HepG2 (cell line): ENCODE results near the gene SEMA5B. TPM values are rescaled to one million over a fixed set of nuclear protein-coding genes. Genes with fewer than 3 reads are reported as not detected.

Source experiments
- ATAC-seq: fragments of 200-7000 bp; cut with Tn5 transposase; 3 replicates; pipeline ENCODE4 v1.9.1; 2020; ENCODE audit warnings: mild to moderate bottlenecking, moderate library complexity
- BruUV-seq: library from RNA; stranded (reverse); fragments of 400-500 nt; replicated peaks from 2 replicates; lab custom pipeline; 2021; lab: Mats Ljungman, UMichigan
- CTCF ChIA-PET: fragments of 300-600 bp; formaldehyde crosslinking; extraction: SDS; loops from one replicate; lab custom pipeline; 2021; ENCODE audit warnings: low total read pairs, inconsistent platforms, low intra/inter-chr PET ratio; lab: Yijun Ruan, JAX
- POLR2A ChIA-PET: fragments of 350-600 bp; sonication (Branson Sonifier 250); formaldehyde crosslinking; loops from one replicate; lab custom pipeline; 2020; ENCODE audit warnings: antibody characterized with exemption, inconsistent platforms; lab: Yijun Ruan, JAX
- DNase-seq: peaks from one replicate; pipeline ENCODE4 v3.0.0-alpha.2; 2015; ENCODE audit warnings: low spot score
- FAIRE-seq: peaks from 3 replicates; lab custom pipeline; 2011; peaks lifted over from hg19 to GRCh38; lab: Jason Lieb, UNC
- H2AFZ ChIP-seq: one replicate; pipeline ENCODE4 v1.6.1; 2011; ENCODE audit warnings: low read length, inconsistent platforms
- H3K27ac ChIP-seq: fragments of 300-600 bp; 3 replicates; pipeline ENCODE4 v1.8.0; 2011; ENCODE audit warnings: mixed run types, mild to moderate bottlenecking, mixed read lengths, low read length, inconsistent platforms; ENCODE audit not compliant: insufficient read depth; ENCODE audit errors: extremely low read length
- H3K27me3 ChIP-seq, 2 experiments: fragments of 200-600 bp in 1 of 2; 2 replicates in 1 of 2; 3 replicates in 1 of 2; pipeline versions ENCODE4 v1.6.0 to v1.8.0; 2011; ENCODE audit warnings: low read length in 2 of 2, mild to moderate bottlenecking in 2 of 2, moderate library complexity in 2 of 2, inconsistent platforms in 1 of 2; ENCODE audit not compliant: insufficient read depth in 2 of 2, control insufficient read depth in 1 of 2
- H3K36me3 ChIP-seq, 2 experiments: fragments of 200-600 bp in 1 of 2; replicated peaks in 1 of 2; 2 replicates in 1 of 2; 3 replicates in 1 of 2; pipeline versions ENCODE4 v1.5.1 to v1.8.0; 2011; ENCODE audit warnings: low read length in 2 of 2, inconsistent platforms in 1 of 2; ENCODE audit not compliant: insufficient read depth in 2 of 2, control insufficient read depth in 1 of 2
- H3K4me1 ChIP-seq: 2 replicates; pipeline ENCODE4 v1.5.1; 2012; ENCODE audit warnings: low read length, inconsistent platforms; ENCODE audit not compliant: insufficient read depth
- H3K4me2 ChIP-seq: 2 replicates; pipeline ENCODE4 v1.6.0; 2011; ENCODE audit warnings: low read depth, low read length, inconsistent platforms
- H3K4me3 ChIP-seq, 3 experiments: fragments of 200-600 bp in 1 of 3; sonication (generic), shearing (Covaris generic) in 1 of 3; replicated peaks in 1 of 3; 2 replicates each; pipeline ENCODE4 v1.5.1; 2011 to 2016; ENCODE audit warnings: low read length in 3 of 3, inconsistent platforms in 2 of 3, low read depth in 2 of 3, mild to moderate bottlenecking in 2 of 3, control low read depth in 1 of 3, mixed read lengths in 1 of 3; ENCODE audit not compliant: insufficient read depth in 1 of 3
- H3K79me2 ChIP-seq: one replicate; pipeline ENCODE4 v1.6.1; 2011; ENCODE audit warnings: low read length, inconsistent platforms; ENCODE audit not compliant: insufficient read depth
- H3K9ac ChIP-seq: 2 replicates; pipeline ENCODE4 v1.6.0; 2011; ENCODE audit warnings: mild to moderate bottlenecking, low read depth, low read length, inconsistent platforms; ENCODE audit not compliant: insufficient read depth
- H3K9me3 ChIP-seq: 2 replicates; pipeline ENCODE4 v1.5.1; 2012; ENCODE audit warnings: mild to moderate bottlenecking, low read length
- H4K20me1 ChIP-seq: 2 replicates; pipeline ENCODE4 v1.6.0; 2011; ENCODE audit warnings: inconsistent platforms, mild to moderate bottlenecking, low read length, moderate library complexity; ENCODE audit not compliant: insufficient read depth
- HIVEP1 ChIP-seq: sonication (generic); formaldehyde crosslinking; IDR thresholded peaks from 2 replicates; pipeline ENCODE4 v1.4.0; 2020; ENCODE audit warnings: mild to moderate bottlenecking, missing genetic modification reagents
- HMG20B ChIP-seq: conservative IDR thresholded peaks from 2 replicates; pipeline ENCODE4 v1.6.1; 2016; ENCODE audit warnings: missing genetic modification reagents, missing compliant biosample characterization
- HOXA7 ChIP-seq: sonication (generic); formaldehyde crosslinking; IDR thresholded peaks from 2 replicates; pipeline ENCODE4 v1.8.1; 2022; ENCODE audit warnings: mild to moderate bottlenecking, missing genetic modification reagents, moderate library complexity
- JUNB ChIP-seq: sonication (generic); formaldehyde crosslinking; IDR thresholded peaks from 2 replicates; pipeline ENCODE4 v1.8.0; 2022; ENCODE audit warnings: missing genetic modification reagents, mild to moderate bottlenecking, borderline replicate concordance
- RFXANK ChIP-seq: IDR thresholded peaks from 2 replicates; pipeline ENCODE4 v1.6.1; 2016
- SALL2 ChIP-seq: sonication (generic); formaldehyde crosslinking; IDR thresholded peaks from 2 replicates; pipeline ENCODE4 v1.8.1; 2023; ENCODE audit warnings: mild to moderate bottlenecking, missing genetic modification reagents, inconsistent platforms
- ZNF180 ChIP-seq: sonication (generic); formaldehyde crosslinking; IDR thresholded peaks from 2 replicates; pipeline ENCODE4 v1.4.0; 2020; ENCODE audit warnings: low read depth, missing genetic modification reagents, borderline replicate concordance
- ZNF367 ChIP-seq: sonication (generic); formaldehyde crosslinking; IDR thresholded peaks from 2 replicates; pipeline ENCODE4 v1.4.0; 2020; ENCODE audit warnings: missing genetic modification reagents, borderline replicate concordance
- ZNF510 ChIP-seq: sonication (generic); formaldehyde crosslinking; IDR thresholded peaks from 2 replicates; pipeline ENCODE4 v1.4.0; 2020; ENCODE audit warnings: low read depth, mild to moderate bottlenecking, missing genetic modification reagents
- ZNF616 ChIP-seq: sonication (generic); formaldehyde crosslinking; IDR thresholded peaks from 2 replicates; pipeline ENCODE4 v1.5.0; 2020; ENCODE audit warnings: low read depth, mild to moderate bottlenecking, missing genetic modification reagents
- ZNF674 ChIP-seq: sonication (generic); formaldehyde crosslinking; IDR thresholded peaks from 2 replicates; pipeline ENCODE4 v1.5.0; 2020; ENCODE audit warnings: low read depth, mild to moderate bottlenecking, missing genetic modification reagents
- ZNF776 ChIP-seq: sonication (generic); formaldehyde crosslinking; IDR thresholded peaks from 2 replicates; pipeline ENCODE4 v1.4.0; 2020; ENCODE audit warnings: mild to moderate bottlenecking, missing genetic modification reagents
- WGBS: methylation state at CpG from one replicate; pipeline ENCODE4 v1.1.6; 2017; ENCODE audit warnings: low lambda C conversion rate; 5-methylcytosine and 5-hydroxymethylcytosine counted together
- in situ Hi-C: cut with HindIII; loops from 2 replicates; pipeline ENCODE4 v1.10.0; 2017; ENCODE audit warnings: low pct_unique_long_range_greater_than_20kb; ENCODE audit not compliant: extremely low pct_ligation_motif_present
- intact Hi-C: fragments of 100-400 bp; cut with micrococcal nuclease; formaldehyde crosslinking; loops from one replicate; pipeline ENCODE4 v1.10.0; 2022; ENCODE audit not compliant: unreplicated experiment
- polyA plus RNA-seq, 8 experiments: library from polyadenylated mRNA; depleted of rRNA in 3 of 8; stranded (reverse) in 7 of 8; unstranded in 1 of 8; fragments of >200 nt; fragmentation: Illumina TruSeq in 4 of 8; extraction: Trizol in 4 of 8; gene quantifications; 2 replicates each; pipeline versions ENCODE4 v1.2.1 to v1.2.3, GENCODE V29; 2011 to 2016; ENCODE audit warnings: low read depth in 4 of 8, missing spikeins in 1 of 8, mixed read lengths in 1 of 8; ENCODE audit not compliant: insufficient read depth in 1 of 8
- total RNA-seq, 5 experiments: library from RNA; depleted of rRNA; stranded (reverse); fragments of >200 nt; fragmentation: Illumina TruSeq; extraction: Trizol; gene quantifications; 2 replicates each; pipeline ENCODE4 v1.2.3, GENCODE V29; 2016; ENCODE audit warnings: low read depth in 1 of 5

Gene SEMA5B
- total and polyA plus RNA-seq, 2 of the 13 experiments (the other 11 are each of a cell fraction or from before 2014, with no cell fraction given): not detected

GRCh38 chr3:122993124-122993978 is 34.2 kb downstream of the SEMA5B start:
- no peak overlapping the region for H3K4me3 ChIP-seq
- no peak for TF ChIP-seq SALL2 (CRISPR knock-in tag)
- no peak for TF ChIP-seq ZNF510 (CRISPR knock-in tag)
- TF ChIP-seq ZNF616 (CRISPR knock-in tag): no peak
- no peak for TF ChIP-seq HIVEP1
- no peak for TF ChIP-seq HOXA7 (CRISPR knock-in tag)
- TF ChIP-seq RFXANK (CRISPR knock-in tag): no peak
- no peak for TF ChIP-seq ZNF180 (CRISPR knock-in tag)
- TF ChIP-seq ZNF674: no peak
- no peak for TF ChIP-seq JUNB (CRISPR knock-in tag)
- TF ChIP-seq ZNF776 (CRISPR knock-in tag): no peak
- no peak for TF ChIP-seq HMG20B (CRISPR knock-in tag)
- no peak for TF ChIP-seq ZNF367 (CRISPR knock-in tag)
- no peaks in the 10 kb centered on the region for H3K9me3 ChIP-seq
- no peak for DNase-seq
- no peak overlapping the region for H3K9ac ChIP-seq
- no peak overlapping the region for H2AFZ ChIP-seq
- H4K20me1 ChIP-seq: no peaks in the 10 kb centered on the region
- POLR2A ChIA-PET: no interaction called here
- no peak overlapping the region for H3K27ac ChIP-seq
- no peak for FAIRE-seq
- CTCF ChIA-PET: no interaction called here
- no peak overlapping the region for H3K4me2 ChIP-seq
- no TSS peak for BruUV-seq
- in situ Hi-C loops: no loop called here
- H3K36me3 ChIP-seq: no peaks in the 10 kb centered on the region
- H3K4me1 ChIP-seq: no peaks in the 10 kb centered on the region
- intact Hi-C loops: no loop called here
- H3K27me3 ChIP-seq: peaks cover 11 to 80% of the 10 kb centered on the region in 2 experiments
- peak; percentile 13; the same call in 1 of the 3 replicates for ATAC-seq
- H3K79me2 ChIP-seq: no peaks in the 10 kb centered on the region
- WGBS: 23% methylated on average over 12 of the region's 18 CpGs
